Measurements from ENCODE around the gene BTBD7. TPM values are rescaled to one million over a fixed set of nuclear protein-coding genes. Genes with fewer than 3 reads are reported as not detected.

Gene BTBD7
- total and polyA plus RNA-seq, 2 donors (not counting 3 experiments of a cell fraction or from before 2014, with no cell fraction given), result 20.9 to 50.2 TPM

GRCh38 chr14:93266127-93266526, 66.7 kb downstream of the BTBD7 start:
- Histone ChIP-seq H3K9me3 (replicated peaks; ENCODE audit: control insufficient read depth, insufficient read depth, low read length) (no peaks in the 10 kb centered on the region), H3K4me3 (replicated peaks in 1 of 3; ENCODE audit: insufficient read depth in 1 of 3, low read depth in 1 of 3, low read length in 3 of 3) (no peak overlapping the region), H4K20me1 (replicated peaks; ENCODE audit: control insufficient read depth, extremely low read depth, insufficient read depth, low read length) (no peaks in the 10 kb centered on the region), H3K9me1 (replicated peaks; ENCODE audit: control insufficient read depth, extremely low read depth, insufficient read depth, low read length) (peaks cover 2% of the 10 kb centered on the region), H3K79me2 (ENCODE audit: control insufficient read depth, insufficient read depth, low read length) (peaks cover 36% of the 10 kb centered on the region), H2AFZ (ENCODE audit: low read depth, low read length) (no peak overlapping the region), H3K27me3 (ENCODE audit: control insufficient read depth in 2 of 2, insufficient read depth in 2 of 2, low read length in 2 of 2) (no peaks in the 10 kb centered on the region), H3K9ac (replicated peaks; ENCODE audit: extremely low read depth, insufficient read depth, low read length) (no peak overlapping the region), H3K4me2 (ENCODE audit: insufficient read depth, low read length) (no peak overlapping the region), H3K36me3 (ENCODE audit: control insufficient read depth in 2 of 2, extremely low read depth in 1 of 2, insufficient read depth in 2 of 2, low read length in 2 of 2) (peaks cover 3 to 5% of the 10 kb centered on the region in 2 experiments), H3K4me1 (ENCODE audit: control insufficient read depth, extremely low read depth, insufficient read depth, low read length) (no peaks in the 10 kb centered on the region), H3K27ac (ENCODE audit: insufficient read depth, low read depth, low read length) (no peak overlapping the region)
- ChIA-PET CTCF (no interaction called here), POLR2A (no interaction called here)
- dilution Hi-C loops (cut with MboI; ENCODE audit: extremely low pct_ligation_motif_present, low sequenced_read_pairs) (no loop called here), intact Hi-C loops (cut with micrococcal nuclease) (no loop called here)
- DNase-seq (ENCODE audit: low read depth, low spot score) (no peak), FAIRE-seq (no peak)
- TF ChIP-seq JUN (IDR thresholded peaks at IDR 0.05; ENCODE audit: borderline replicate concordance, insufficient read depth, insufficient read length, low read depth) (no peak), EZH2 (IDR thresholded peaks at IDR 0.05; ENCODE audit: borderline replicate concordance, low read depth, low read length, severe bottlenecking) (no peak), MYC (IDR thresholded peaks at IDR 0.05; ENCODE audit: low read depth, low read length) (no peak), MAX (IDR thresholded peaks at IDR 0.05; ENCODE audit: insufficient read depth, insufficient read length) (no peak), POLR2AphosphoS5 (IDR thresholded peaks at IDR 0.05; ENCODE audit: insufficient read depth, low read depth, low read length) (no peak), FOS (IDR thresholded peaks at IDR 0.05; ENCODE audit: borderline replicate concordance, insufficient read depth, low read length) (no peak)
- TF ChIP-seq, protein P1, sequence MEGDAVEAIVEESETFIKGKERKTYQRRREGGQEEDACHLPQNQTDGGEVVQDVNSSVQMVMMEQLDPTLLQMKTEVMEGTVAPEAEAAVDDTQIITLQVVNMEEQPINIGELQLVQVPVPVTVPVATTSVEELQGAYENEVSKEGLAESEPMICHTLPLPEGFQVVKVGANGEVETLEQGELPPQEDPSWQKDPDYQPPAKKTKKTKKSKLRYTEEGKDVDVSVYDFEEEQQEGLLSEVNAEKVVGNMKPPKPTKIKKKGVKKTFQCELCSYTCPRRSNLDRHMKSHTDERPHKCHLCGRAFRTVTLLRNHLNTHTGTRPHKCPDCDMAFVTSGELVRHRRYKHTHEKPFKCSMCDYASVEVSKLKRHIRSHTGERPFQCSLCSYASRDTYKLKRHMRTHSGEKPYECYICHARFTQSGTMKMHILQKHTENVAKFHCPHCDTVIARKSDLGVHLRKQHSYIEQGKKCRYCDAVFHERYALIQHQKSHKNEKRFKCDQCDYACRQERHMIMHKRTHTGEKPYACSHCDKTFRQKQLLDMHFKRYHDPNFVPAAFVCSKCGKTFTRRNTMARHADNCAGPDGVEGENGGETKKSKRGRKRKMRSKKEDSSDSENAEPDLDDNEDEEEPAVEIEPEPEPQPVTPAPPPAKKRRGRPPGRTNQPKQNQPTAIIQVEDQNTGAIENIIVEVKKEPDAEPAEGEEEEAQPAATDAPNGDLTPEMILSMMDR (IDR thresholded peaks at IDR 0.05; ENCODE audit: extremely low read depth in 1 of 2, insufficient read depth in 1 of 2, low read depth in 1 of 2, low read length in 2 of 2), result no peak
- no TSS peak for BruUV-seq (replicated peaks)

Data from endothelial cell of umbilical vein (primary cell).